Middle frontal gyrus (tissue), 1 donor: Measurements from ENCODE around the gene CCDC146.
"Not testable (repeated sequence)": the region's sequence is repeated elsewhere in the genome, so short reads cannot be mapped to it uniquely, and the experiment has no call there.

ENCODE experiments used
- DNase-seq: peaks from one replicate; pipeline ENCODE4 v3.0.0-alpha.2; 2015; ENCODE audit warnings: low spot score; ENCODE audit errors: extremely low spot score

CCDC146 gene

DNA sequence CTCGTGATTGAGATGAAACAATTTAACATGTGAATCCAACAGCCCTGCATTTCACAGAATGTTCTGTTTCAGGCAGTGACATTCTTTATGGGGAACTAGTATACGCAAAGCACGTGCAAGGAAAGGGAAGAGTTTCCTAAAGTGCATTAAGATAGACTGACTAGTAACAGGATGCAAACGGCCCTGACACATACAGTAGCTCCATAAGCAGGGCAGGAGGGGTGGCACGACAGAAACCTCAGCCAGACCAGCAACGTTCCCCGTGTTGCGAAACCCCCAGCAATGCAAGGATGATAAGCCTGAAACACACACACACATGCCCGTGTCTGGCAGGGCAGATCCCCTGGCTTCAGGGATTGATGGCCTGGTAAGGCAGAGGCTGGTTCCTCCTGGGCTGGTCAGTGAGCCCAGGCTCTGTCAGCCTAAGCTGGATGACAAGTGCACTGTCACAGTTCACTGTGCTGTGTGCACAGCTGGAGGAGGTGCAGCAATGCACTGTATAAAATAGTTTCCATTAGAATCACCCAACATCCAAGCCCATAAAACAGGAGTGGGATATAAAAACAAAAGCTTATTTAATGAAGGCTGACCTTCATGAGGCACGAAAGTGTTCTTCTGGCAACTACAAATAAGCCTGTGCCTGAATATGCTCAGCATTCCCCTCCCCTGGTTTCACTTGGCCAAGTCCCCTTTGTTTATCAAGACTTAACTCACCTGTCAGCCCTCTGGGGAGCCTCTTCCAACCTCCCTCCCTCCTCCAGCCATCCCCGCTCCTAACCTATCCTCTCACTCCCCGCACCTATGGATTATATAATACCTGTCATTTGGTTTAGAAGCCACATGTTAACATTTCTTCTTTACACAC, 204.9 kb downstream of the CCDC146 start:
- no peak for DNase-seq

DNA sequence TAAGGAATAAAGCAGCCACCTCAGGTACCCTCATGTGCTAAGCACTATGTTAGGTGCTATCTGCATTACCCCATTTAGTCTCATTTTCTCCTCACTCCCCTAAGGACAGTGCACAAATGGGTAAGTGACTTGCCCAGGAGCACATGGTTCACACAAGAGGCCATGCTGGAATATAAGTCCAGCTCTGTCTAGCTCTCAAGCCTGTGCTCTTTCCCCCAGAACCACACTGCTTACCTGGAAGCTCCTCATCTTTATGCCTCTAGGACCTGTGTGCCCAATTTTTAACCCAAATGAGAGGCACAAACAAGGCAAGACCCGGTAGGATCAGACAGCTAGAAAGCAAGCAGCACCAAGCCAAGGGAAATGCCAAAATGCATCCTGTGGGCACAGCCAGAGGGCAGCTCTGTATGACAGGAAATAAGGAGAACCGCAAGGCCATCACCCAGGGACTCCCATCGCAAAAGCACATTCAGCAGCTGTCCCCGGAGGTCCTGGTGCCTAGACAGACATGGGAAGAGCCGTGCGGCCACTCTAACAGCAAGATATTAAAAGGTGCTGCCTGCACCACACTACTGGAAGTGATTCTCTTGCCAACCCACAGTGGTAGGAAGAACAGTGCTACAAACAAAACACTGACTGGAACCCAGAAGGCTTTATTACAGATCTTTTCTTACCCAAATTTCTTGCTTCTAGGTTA, 205.7 kb downstream of the CCDC146 start:
- no peak for DNase-seq

DNA sequence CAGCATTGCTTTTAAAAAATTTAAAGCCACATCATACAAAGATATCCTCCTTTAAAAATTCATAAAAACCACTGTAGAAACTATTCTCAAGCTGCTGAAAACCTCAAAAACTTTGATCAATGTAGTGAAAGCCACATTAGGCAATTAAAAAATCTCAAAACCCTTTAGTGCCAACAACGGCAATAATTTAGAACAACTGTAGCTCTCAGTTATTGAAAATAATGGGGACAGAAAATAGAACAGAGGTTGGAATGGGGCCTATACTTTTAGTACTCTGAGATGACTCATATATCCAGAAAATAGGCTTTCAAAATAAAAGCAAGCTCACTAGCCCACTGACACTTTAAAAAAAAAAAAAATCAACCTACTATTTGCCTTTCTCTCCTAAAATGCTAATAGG, 206.3 kb downstream of the CCDC146 start:
- no peak for DNase-seq

DNA sequence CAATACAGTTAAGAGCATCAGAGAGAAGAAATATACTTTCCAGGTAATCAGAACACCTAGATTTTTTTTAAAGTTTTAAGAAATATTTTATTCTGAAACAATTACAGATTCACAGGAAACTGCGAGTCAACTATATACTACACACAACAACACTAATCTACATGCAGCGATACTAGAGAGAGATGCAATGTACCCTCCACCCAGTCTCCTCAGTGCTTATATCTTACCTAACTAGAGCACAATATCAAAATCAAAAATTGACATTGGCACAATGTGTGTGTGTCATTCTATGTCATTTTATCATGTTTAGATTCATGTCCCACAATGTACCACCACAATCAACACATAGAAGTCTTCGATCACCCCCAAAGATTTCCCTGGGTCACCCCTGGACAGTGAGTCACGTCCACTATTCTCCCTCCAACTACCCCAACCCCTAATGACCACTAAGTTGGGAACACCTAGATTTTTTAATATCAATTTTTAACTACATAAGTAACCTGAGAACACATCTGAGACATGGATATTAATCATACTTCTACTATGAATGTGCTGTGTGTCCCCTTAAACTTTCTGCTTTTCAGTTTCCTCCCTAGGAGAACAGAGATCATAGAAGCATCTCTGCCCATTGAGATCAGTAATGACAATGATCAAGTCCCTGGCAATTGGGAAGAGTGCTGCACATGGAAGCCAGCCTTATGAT, 207.2 kb downstream of the CCDC146 start:
- DNase-seq, result no peak

DNA sequence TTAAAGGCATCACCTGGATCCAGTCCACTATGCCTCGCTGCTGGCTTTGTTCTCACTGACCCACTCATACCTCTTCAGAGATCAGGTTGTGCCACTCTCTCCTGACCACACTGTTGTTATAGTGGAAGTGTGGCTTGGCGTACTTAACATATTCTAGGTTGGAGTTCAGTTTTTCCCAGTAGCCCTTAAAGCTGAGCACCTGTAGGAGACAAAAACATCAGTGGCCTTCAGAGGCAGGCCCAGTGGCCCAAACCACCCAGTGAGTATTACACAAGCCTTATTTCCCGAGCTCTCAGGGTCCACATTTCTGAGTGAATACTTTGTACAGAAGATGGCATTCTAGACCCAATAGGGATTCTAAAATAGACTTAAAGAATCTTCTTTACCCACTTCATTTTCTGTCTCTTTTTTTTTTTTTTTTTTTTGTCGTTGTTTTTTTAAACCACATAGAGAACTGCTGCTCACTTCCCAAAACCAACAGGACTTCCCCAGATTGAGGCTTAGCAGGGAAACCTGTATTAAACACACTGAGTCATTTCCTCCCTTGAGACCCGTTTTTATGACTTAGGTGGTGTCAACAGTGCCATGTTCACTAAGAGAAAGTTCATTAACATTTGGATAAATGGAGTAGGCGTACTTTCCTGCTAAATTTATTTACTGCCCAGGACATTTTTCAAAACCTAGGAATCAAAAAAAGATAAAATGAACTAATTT, 207.9 kb downstream of the CCDC146 start:
- DNase-seq, result no peak

DNA sequence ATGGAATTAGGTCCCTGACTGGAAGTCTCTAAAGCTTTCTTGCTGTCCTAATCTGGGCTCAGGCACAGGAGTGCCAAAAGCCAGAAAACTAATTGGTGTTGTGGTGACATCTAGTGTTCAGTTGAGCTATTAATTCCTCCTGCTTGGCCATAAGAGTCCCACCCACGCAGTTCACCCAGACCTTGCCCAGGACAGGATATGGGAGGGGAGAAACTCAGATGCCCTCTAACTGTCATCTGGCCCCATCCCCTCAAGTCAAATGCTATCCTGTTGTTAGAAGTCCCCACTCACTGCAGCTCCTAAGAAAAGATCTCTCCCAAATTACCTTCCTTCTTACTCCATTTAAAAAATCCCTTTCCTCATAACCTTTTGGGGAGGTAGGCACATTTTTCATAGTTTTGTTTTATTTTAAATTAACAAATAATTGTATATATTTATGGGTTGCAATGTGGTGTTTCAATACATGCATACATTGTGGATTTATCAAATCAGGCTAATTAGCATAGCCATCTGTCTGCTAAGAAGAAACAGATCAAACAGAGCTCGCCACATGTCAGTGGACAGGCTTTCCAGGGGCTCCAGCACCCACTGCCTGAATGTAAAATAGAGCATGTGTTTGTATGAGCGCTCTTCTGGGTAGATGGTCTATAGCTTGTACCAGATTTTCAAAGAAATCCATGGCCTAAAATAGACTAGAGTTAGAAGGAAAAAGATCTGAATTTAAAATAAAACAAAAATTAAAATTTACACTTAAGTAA, 209.7 kb downstream of the CCDC146 start:
- peak; percentile 65 for DNase-seq

DNA sequence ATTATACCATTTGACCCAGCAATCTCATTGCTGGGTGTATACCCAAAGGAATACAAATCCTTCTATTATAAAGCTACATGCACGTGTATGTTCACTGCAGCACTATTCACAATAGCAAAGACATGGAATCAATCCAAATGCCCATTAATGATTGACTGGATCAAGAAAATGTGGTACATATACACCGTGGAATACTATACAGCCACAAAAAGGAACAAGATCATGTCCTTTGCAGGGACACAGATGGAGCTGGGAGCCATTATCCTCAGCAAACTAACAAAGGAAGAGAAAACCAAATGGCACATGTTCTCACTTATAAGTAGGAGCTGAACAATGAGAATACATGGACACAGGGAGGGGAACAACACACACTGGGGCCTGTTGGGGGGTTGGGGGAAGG, 211.6 kb downstream of the CCDC146 start:
- DNase-seq, result not testable (repeated sequence)

DNA sequence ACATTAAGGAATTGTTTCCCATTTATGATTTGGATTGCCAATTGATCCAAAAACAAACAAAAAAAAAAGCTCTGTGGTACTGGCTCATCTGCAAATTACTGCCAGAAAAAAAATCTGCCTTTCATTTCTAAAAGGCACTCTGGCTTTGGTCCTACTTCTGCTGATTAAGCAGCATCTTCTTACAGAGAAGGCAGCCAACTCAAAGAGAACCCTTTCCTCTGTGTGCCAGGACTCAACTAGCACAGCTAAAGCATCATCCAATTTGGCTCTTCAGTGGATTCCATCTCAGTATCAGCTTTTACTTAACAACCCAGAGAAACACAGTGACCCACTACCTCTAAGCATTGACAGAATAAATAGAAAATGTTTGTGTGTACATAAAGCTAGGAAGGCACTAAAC, 213.2 kb downstream of the CCDC146 start:
- DNase-seq, result no peak

DNA sequence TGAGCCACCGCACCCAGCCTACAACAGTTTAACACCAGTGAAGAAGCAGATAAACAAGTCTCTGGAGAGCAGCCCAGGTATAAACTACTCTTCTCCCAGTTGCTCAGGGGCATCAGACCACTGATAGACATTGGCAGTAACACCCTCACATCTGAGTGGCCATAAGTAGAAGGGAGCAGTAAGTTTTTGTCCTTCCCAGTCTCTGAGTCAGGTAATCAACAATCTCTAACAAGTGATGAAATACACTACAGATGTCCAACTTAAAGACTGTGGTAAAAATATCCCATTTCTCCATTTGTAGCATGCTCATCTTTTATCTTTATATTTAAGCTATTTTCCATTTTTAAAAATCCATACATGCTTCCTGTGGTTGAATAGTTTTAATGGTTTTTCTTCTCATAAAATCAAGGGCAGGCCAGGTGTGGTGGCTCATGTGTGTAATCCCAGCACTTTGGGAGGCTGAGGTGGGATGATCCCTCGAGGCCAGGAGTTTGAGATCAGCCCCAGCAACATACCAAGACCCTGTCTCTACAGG, 215.1 kb downstream of the CCDC146 start:
- no peak for DNase-seq

DNA sequence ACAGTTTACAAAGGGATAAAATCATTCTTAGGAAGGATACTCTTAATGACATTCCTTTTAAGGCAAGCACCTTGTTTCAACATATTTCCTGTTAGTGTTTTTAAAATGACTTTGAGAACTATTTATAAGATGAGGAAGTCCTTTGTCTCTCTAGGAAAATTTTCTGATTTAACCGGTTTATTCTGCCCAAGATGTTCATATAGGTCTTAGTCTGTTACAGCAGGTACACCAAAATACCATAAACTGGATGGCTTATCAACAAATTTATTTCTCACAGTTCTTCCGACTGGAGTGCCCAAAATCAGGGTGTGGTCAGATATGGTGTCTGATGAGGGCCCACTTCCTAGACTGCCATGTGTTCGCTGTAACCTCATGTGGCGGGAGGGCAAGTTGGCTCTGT, 215.8 kb downstream of the CCDC146 start:
- no peak for DNase-seq

DNA sequence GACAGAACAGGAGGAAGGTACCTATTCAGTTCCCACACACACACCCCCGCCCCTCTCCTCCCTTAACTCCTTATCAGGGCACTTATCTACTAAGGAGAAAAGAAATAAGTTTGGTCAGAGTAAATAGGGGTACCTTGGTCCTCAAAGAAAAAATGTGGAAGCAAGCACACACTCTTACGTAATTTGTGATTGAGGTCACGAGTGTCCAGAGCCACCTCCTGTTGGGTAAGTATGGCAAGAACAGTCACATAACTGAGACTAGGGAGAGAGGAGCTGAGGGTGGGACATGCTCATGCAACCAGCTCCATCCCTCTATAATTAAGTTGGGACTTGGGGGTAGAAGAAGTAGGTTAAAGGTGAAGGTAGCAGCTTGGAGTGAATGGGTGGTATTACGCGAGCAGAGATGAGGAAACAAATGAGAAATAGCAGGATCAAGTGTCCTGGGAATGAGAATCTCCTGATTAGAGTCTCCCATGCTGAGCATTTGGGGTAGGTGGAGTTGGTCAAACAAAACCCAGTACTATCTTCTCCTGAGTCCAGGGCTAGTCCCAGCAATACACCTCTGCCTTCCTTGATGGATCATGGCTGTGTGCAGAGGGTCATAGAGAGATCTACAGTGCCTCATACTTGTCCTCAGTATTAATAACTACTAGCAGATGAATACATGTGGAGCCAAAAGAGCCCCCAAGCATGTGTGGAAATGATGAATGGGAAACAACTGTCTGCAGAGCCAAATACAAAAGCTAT, 216.6 kb downstream of the CCDC146 start:
- no peak for DNase-seq

DNA sequence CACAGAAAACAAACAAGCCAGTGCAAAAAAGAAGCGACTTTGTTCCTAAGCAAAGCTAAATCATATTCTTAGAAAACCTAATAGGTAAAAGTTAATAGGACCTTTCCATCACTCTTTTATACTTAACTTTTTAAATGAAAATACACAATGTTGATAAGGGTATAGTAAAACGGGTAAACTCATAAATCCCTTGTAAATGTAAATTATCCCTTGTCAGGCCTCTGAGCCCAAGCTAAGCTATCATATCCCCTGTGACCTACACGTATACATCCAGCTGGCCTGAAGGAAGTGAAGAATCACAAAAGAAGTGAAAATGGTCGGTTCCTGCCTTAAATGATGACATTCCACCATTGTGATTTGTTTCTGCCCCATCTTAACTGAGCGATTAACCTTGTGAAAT, 217.3 kb downstream of the CCDC146 start:
- no peak for DNase-seq
